Measurements from ENCODE around the gene CELF1. TPM values are rescaled to one million over a fixed set of nuclear protein-coding genes. Genes with fewer than 3 reads are reported as not detected.

CELF1 gene
- total RNA-seq (153 and 167 TPM in 2 replicates), polyA plus RNA-seq (52.0 and 86.2 TPM in 2 replicates), polyA minus RNA-seq (91.2 and 114 TPM in 2 replicates)
- 73.2 TPM for total RNA-seq (2013)

DNA sequence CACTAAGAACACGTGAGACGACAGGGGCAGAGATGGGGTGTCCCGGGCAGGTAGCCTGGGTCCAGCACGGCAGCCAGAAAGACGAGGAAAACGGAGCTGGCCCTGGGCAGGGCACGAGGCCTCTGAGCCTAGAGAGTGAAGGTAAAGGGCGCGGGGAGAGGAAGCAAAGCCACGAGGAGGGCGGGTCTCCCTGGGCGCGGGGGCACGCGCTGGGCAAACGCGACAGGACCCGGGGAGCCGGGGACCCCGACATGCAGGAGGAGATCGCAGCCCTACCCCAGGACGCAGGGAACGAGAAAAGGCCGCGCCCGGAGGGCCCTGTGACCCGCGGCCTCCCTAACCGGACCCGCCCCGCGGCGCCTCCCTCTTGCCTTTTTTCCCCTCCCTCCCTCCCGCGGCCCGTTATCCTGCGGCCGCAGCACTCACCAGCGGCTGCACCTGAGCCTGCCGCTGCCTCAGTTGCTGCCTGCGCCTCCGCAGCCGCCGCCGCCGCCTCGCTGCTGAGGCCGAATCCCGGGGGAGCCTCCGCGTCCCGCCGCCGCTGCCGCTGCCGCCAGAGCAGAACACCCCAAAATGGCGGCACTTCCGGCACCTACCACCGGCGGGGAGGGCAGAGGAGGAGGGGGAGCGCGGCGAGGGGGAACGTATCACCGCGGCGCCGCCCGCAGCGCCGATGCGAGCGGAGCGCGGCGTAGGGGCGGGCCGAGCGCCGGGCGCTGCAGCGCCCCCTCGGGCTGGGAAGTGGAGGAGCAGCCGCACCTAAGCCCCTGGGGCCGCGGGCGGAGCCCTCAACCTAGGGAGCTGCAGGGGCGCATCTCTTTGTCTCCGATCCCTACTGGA lies at the start of gene CELF1:
CELF1 (minus strand) TSS at position 567 of the 840 bp plus-strand sequence. CDS start 53,609 bp downstream, outside the sequence.
- CTCF ChIA-PET: interaction anchor here (0.6 to 3.3 kb wide), 2 partner anchors 12 to 95 kb away, joined by 7 to 19 read pairs; partner anchors contain the start of gene PTPMT1
- Mint-ChIP-seq H3K4me3 (peak within 1 kb of the TSS; percentile 99), H3K27me3 (no peaks in the 10 kb centered on the region), H3K9me3 (ENCODE audit: insufficient read depth) (no peaks in the 10 kb centered on the region), H3K4me1 (peaks cover 44% of the 10 kb centered on the region), H3K27ac (peak within 1 kb of the TSS; percentile 93)
- Histone ChIP-seq H3K27ac (ENCODE audit: low read length in 2 of 2) (peak within 1 kb of the TSS; percentile 72 to 88), H3K36me3 (replicated peaks in 1 of 2; ENCODE audit: control extremely low read depth in 1 of 2, control insufficient read depth in 1 of 2, extremely low read depth in 1 of 2, insufficient read depth in 2 of 2, low read length in 1 of 2) (no peaks in the 10 kb centered on the region), H2AFZ (ENCODE audit: insufficient read depth, low read depth, low read length, poor library complexity, severe bottlenecking) (peak within 1 kb of the TSS; percentile 93), H3K9ac (ENCODE audit: low read length) (peak within 1 kb of the TSS; percentile 94), H4K20me1 (ENCODE audit: control insufficient read depth, insufficient read depth, low read length, poor library complexity, severe bottlenecking) (peaks cover 21% of the 10 kb centered on the region), H3K4me2 (replicated peaks; ENCODE audit: low read depth, low read length, poor library complexity, severe bottlenecking) (peak within 1 kb of the TSS; percentile 90), H3K27me3 (replicated peaks in 1 of 4; ENCODE audit: control extremely low read depth in 1 of 4, control insufficient read depth in 3 of 4, insufficient read depth in 4 of 4, low read length in 3 of 4) (no peaks in the 10 kb centered on the region), H3K9me3 (ENCODE audit: control extremely low read depth in 1 of 3, control insufficient read depth in 2 of 3, insufficient read depth in 1 of 3, low read length in 2 of 3) (no peaks in the 10 kb centered on the region), H3K4me1 (ENCODE audit: control insufficient read depth in 2 of 2, insufficient read depth in 2 of 2, low read length in 2 of 2) (peaks cover 31 to 32% of the 10 kb centered on the region in 2 donors), H3K79me2 (ENCODE audit: control insufficient read depth, insufficient read depth, low read length) (peaks cover 71% of the 10 kb centered on the region), H3K4me3 (ENCODE audit: control extremely low read depth in 1 of 5, extremely low read depth in 1 of 5, insufficient read depth in 1 of 5, low read depth in 2 of 5, low read length in 4 of 5) (peak within 1 kb of the TSS; percentile 65 to 94 (median 90))
- TF ChIP-seq, protein P1, sequence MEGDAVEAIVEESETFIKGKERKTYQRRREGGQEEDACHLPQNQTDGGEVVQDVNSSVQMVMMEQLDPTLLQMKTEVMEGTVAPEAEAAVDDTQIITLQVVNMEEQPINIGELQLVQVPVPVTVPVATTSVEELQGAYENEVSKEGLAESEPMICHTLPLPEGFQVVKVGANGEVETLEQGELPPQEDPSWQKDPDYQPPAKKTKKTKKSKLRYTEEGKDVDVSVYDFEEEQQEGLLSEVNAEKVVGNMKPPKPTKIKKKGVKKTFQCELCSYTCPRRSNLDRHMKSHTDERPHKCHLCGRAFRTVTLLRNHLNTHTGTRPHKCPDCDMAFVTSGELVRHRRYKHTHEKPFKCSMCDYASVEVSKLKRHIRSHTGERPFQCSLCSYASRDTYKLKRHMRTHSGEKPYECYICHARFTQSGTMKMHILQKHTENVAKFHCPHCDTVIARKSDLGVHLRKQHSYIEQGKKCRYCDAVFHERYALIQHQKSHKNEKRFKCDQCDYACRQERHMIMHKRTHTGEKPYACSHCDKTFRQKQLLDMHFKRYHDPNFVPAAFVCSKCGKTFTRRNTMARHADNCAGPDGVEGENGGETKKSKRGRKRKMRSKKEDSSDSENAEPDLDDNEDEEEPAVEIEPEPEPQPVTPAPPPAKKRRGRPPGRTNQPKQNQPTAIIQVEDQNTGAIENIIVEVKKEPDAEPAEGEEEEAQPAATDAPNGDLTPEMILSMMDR (IDR thresholded peaks at IDR 0.05): peak; percentile 96
- no peak for TF ChIP-seq EZH2 (IDR thresholded peaks at IDR 0.05; ENCODE audit: borderline replicate concordance, insufficient read depth, low read depth, low read length, poor library complexity, severe bottlenecking)
- WGBS (ENCODE audit: insufficient coverage): under 1% methylated on average over 83 of the region's 89 CpGs
- DNase-seq: peak; percentile 96
- peak; percentile 95 for ATAC-seq (ENCODE audit: low read depth)
- intact Hi-C loops (cut with micrococcal nuclease): loop anchor here (1.0 to 10.0 kb wide), 11 partner anchors 13 to 1618 kb away; partner anchors contain the start of genes CSTPP1, FNBP4, MTCH2 and NDUFS3
- POLR2A ChIA-PET: interaction anchor here (0.5 to 0.9 kb wide), 4 partner anchors 12 to 298 kb away, joined by 3 to 7 read pairs (median 4); partner anchors contain the start of gene PTPMT1
